ENCODE data around the gene FAM53A. TPM values are rescaled to one million over a fixed set of nuclear protein-coding genes. Genes with fewer than 3 reads are reported as not detected.

The FAM53A gene
- total RNA-seq, 1 experiment from 2014 or later: 1.7 TPM

DNA sequence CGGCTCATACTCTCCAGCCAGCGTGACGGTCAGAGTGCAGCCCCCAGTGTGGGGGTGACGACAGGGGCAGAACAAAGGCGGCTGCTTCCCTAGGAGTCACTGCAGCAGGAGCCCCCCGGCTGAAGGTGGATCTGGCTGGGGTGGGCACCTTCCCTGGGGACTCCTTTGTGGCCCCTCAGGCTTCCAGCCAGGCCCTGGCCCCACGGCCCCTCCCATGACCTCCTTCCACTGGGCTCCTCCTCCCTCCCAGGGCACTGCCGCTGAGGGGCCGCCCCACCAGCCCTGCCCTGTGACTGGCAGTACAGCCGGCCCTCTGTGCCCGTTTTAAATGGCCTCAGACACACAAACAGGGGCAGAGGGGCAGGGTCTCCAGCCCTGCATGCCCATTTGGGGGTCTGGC lies 61.9 kb downstream of the FAM53A start:
- DNase-seq (ENCODE audit: low read depth, low spot score): no peak

DNA sequence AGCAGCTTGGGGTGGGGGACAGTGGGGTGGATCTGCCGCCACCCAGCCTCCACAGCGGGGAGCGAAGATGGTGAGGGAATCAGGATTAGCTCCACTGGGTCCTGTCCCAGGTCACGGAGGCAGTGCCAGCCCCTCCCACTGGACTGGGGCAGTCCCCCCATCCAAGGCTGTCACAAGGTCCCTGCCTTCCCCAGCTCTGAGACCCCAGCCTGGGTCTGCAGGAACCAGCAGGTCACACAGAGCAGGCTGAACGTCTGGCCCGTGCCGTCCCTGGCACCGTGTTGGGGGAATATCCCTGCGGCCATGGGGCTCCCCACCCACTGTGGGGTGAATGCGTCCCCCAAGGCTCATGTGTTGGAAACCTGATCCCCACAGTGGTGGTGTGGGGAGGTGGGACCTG lies 62.6 kb downstream of the FAM53A start:
- no peak for DNase-seq (ENCODE audit: low read depth, low spot score)
- in situ Hi-C loops (cut with HindIII; ENCODE audit: low pct_unique_long_range_greater_than_20kb, low sequenced_read_pairs): no loop called here

More for the DNA sequence above, 61.9 kb downstream of the FAM53A start:
- in situ Hi-C loops (cut with HindIII; ENCODE audit: low pct_unique_long_range_greater_than_20kb, low sequenced_read_pairs): no loop called here

DNA sequence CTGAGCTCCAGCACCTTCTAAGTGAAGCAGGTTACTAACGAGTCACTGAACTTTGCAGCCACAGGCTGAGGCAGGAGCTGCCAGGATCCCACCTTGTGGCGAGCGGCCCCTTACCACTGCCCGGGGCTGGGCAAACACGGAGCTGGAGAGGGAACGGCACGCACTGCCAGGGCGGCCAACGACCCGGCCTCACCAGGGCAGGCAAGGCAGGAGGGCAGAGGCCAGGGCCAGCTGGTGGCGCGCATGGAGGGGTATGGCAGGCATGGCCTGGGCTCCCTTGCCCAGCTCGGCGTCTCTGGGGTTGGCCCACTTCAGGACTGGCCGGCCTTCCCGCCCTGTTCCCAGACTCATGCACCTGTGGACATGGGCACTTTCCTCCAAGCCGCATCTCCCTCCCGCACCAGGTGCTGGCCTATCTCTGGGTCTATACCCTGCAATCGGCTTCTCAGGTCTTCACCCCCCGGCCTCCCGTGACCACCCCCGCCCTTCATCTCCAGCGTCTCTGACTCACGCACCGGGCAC lies 64.9 kb downstream of the FAM53A start:
- DNase-seq (ENCODE audit: low read depth, low spot score): no peak
- in situ Hi-C loops (cut with HindIII; ENCODE audit: low pct_unique_long_range_greater_than_20kb, low sequenced_read_pairs): no loop called here

DNA sequence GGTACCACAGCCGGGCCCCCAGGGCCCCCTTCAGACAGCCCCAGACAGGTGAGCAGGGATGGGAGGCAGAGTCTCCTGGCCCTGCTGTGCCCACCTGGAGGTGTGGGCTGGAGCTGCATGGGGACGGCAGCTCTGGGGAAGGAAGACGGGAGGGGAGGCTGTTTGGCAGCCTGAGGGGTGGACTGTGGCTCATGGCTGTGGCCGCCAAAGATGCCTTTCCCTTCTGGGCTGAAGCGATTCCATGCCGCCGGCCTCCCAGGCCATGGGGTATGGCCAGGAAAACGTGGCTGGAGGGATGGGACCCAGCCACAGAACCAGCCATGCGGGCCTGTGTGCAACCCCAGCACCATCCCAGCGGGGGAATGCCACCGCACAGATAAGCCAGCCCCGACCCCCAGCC lies 65.7 kb downstream of the FAM53A start:
- in situ Hi-C loops (cut with HindIII; ENCODE audit: low pct_unique_long_range_greater_than_20kb, low sequenced_read_pairs): no loop called here
- DNase-seq (ENCODE audit: low read depth, low spot score): no peak

DNA sequence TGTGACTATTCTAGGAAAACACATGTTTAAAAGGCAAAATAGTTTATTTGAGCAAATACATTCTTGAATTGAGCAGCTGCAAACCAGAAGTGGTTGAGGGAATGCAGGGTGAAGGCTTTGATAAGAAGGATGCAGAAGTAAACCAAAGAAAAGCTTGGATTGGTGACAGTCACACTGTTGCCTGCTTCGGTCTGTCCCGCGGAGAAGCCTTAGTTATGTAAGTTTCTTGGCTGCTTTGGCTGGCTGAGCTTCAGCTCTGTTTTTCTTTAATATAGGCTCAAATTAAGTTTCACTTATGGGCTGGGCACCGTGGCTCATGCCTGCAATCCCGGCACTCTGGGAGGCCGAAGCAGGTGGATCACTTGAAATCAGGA lies 67.6 kb downstream of the FAM53A start:
- in situ Hi-C loops (cut with HindIII; ENCODE audit: low pct_unique_long_range_greater_than_20kb, low sequenced_read_pairs): no loop called here
- DNase-seq (ENCODE audit: low read depth, low spot score): no peak

DNA sequence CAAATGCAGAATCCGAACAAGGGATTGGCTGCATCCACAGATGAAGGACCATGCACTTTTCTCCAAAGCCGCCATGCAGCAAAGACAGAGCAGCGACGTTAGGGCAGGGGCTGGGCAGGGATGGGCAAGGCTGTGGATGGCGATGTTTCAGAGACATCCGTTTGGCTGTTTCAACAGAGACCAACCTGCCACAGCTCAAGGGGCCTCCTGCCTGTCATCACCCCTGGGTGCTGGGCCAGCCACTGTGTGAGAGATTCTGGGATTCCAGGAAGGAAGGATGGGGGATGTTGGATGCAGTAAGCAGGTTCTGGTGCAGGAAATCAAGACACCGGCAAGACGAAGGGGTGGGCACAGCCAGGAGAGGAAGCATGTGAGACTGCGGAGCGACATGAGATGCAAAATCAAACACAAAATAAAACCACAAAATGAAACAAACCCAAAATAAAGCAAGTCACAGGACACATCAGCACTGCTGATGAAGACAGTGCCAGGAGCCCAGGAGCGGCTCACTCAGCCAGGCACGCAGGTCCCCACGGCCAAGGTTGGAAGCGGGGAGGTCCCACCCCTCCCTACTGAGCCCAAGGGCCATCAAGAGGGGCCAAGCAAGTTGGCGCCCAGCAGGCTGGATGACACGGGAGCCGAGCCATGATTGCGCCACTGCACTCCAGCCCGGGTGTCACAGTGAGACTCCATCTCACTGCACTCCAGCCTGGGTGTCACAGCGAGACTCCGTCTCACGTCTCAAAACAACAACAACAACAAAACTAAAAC lies 68.1 kb downstream of the FAM53A start:
- DNase-seq (ENCODE audit: low read depth, low spot score): no peak
- in situ Hi-C loops (cut with HindIII; ENCODE audit: low pct_unique_long_range_greater_than_20kb, low sequenced_read_pairs): no loop called here

DNA sequence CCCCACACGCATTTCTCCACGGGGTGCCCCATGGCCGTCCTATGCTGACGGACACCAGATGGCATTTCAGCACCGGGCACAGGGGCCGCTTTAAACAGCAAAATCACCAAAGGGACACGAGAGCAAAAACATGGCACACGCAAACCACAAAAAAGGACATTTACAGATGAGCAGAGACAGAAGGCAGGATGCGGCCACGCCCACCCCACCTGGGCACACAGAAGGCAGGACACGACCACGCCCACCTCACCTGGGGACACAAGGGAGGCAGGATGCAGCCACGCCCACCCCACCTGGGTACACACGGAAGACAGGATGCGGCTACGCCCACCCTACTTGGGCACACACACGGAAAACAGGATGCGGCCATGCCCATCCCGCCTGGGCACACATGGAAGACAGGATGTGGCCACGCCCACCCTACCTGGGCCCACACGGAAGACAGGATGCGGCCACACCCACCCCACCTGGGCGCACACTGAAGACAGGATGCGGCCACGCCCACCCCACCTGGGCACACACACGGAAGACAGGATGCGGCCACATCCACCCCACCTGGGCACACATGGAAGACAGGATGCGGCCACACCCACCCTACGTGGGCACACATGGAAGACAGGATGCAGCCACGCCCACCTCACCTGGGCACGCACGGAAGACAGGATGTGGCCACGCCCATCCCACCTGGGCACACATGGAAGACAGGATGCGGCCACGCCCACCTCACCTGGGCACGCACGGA lies 69.1 kb downstream of the FAM53A start:
- no peak for DNase-seq (ENCODE audit: low read depth, low spot score)
- in situ Hi-C loops (cut with HindIII; ENCODE audit: low pct_unique_long_range_greater_than_20kb, low sequenced_read_pairs): no loop called here

DNA sequence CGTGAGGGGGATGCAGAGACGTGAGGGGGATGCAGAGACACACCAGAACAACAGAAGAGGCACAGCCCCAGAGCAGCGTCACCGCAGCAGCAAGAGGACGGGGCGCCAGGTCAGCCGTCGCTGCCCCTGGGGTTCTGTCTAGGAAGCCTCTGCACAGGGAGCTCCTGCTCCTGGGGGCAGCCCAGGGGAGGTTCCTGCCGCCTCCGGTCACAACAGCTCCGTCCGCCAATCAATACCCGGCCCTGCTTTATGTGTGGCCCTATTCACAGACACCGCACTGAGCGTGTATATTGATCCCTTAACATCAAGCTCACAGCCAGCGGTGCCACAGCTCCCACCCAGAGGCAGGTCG lies 69.6 kb downstream of the FAM53A start:
- DNase-seq (ENCODE audit: low read depth, low spot score): no peak
- in situ Hi-C loops (cut with HindIII; ENCODE audit: low pct_unique_long_range_greater_than_20kb, low sequenced_read_pairs): no loop called here

DNA sequence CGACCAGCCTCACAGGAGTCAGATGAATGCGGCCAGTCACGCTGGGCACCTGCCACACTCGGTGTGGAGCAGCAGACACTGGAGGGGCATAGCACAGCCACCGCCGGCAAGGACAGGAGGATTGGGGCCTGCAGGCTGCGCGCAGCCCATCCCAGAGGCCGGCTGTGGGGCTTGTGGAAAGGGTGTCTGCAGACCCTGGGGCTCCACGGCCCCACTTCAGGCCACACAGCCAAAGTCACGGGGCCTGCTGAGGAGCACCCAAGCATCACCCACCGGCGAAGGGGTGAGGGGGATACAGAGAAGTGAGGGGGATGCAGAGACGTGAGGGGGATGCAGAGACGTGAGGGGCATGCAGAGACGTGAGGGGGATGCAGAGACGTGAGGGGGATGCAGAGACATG lies 70.1 kb downstream of the FAM53A start:
- in situ Hi-C loops (cut with HindIII; ENCODE audit: low pct_unique_long_range_greater_than_20kb, low sequenced_read_pairs): no loop called here

DNA sequence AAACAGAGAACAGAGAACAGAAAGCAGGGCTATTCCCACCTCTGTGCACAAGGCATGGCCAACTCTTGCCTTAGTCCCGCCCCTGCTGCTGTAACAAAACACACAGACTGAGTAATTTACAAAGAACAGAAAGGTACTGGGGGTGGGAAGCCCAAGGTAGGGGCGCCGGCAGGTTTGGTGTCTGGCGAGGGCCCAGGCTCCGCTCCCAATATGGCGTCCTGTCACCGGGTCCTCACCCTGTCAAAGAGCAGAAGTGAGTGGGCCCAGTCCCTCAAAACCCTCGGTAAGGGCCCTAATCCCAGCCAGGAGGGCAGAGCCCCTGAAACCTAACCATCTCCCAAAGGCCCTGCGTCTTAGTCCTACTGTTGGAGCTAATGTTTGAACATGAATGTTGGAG lies 71.0 kb downstream of the FAM53A start:
- in situ Hi-C loops (cut with HindIII; ENCODE audit: low pct_unique_long_range_greater_than_20kb, low sequenced_read_pairs): no loop called here

More for the DNA sequence above, 70.1 kb downstream of the FAM53A start:
- no peak for DNase-seq (ENCODE audit: low read depth, low spot score)

DNA sequence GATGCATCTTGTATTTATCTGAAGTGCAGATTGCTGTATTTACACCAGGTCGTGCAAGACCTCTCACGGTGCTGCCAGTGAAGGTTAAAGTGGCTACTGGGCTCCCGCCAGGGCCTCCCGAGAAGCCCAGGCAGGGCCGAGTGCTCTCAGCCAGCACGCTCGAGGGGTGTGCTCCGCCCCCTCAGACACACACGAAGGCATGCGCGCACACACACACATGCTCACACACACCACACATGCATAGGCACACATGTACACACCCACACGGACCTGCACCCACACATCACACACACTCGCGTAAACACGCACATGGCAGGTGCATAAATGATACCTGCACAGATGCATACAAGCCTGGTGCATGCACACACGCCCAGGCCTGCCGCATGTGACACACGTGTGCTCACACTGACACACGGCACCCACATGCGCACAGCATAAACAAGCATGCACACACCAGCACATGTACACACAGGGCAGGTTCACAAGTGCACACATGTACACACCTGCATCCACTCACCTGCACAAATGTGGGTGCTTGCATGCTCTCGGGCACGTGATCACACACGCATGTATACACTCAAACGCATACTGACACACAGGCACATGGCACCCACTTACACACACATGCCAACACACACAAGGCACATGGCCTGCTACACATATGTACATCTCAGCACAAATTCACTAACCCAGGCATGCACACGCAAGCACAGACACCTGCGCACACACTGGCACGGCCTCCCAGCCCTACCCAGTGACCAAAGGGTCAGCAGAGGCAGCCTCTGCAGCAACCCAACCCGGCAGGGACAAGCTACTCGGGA lies 71.6 kb downstream of the FAM53A start:
- no peak for DNase-seq (ENCODE audit: low read depth, low spot score)
- in situ Hi-C loops (cut with HindIII; ENCODE audit: low pct_unique_long_range_greater_than_20kb, low sequenced_read_pairs): no loop called here

More for the DNA sequence above, 71.0 kb downstream of the FAM53A start:
- no peak for DNase-seq (ENCODE audit: low read depth, low spot score)

DNA sequence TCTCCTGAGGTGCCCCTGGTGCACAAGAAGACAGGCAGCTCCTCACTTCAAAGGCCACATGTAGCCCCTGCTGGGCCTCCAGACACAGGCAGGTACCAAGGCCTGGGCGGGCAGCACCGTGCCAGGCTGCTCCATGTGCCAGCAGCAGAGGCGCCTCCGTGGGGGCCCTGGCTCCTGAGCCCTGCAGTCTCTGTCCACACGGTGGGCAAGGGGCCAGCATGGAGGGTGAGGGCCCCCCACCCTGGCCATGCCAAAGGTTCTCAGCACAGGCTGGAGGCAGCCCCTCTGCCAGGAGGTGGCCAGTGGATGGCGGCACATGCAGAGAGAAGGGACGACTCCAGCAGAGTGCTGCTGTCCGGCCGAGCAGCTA lies 72.6 kb downstream of the FAM53A start:
- no peak for DNase-seq (ENCODE audit: low read depth, low spot score)
- in situ Hi-C loops (cut with HindIII; ENCODE audit: low pct_unique_long_range_greater_than_20kb, low sequenced_read_pairs): no loop called here

DNA sequence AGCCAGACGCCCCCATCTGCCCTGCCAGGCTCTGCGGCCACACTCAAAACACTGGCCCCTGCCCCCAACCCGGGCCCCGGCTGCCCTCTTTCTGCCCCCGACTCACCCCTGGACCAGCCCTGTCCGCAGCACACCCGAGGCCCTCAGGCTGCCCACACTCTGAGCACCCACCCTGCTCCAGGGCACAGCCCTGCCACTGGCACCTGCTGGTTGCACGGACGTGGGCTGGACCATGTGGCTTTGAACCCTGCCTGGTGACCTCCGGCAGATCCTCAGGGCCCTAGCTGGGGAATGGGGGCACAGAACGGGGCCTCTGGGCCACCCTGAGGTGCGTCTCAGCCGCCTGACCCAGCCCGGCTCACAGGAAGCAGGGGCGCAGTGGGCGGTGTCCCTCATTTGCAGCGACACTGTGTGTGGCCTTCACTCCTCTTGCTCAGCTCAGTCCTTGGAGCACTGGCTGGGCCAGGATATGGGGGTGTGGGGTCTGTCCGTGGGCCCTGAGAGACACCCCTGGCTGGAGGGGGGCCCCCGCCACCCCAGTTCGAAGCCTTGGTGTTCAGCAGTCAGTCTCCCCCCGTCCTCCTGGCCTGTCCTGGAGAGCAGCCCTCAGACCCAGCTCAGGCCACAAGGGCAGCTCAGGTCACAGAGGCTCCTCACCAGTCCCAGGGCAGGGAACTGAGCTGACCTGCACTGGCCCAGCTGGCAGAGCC lies 73.2 kb downstream of the FAM53A start:
- no peak for DNase-seq (ENCODE audit: low read depth, low spot score)
- in situ Hi-C loops (cut with HindIII; ENCODE audit: low pct_unique_long_range_greater_than_20kb, low sequenced_read_pairs): no loop called here

DNA sequence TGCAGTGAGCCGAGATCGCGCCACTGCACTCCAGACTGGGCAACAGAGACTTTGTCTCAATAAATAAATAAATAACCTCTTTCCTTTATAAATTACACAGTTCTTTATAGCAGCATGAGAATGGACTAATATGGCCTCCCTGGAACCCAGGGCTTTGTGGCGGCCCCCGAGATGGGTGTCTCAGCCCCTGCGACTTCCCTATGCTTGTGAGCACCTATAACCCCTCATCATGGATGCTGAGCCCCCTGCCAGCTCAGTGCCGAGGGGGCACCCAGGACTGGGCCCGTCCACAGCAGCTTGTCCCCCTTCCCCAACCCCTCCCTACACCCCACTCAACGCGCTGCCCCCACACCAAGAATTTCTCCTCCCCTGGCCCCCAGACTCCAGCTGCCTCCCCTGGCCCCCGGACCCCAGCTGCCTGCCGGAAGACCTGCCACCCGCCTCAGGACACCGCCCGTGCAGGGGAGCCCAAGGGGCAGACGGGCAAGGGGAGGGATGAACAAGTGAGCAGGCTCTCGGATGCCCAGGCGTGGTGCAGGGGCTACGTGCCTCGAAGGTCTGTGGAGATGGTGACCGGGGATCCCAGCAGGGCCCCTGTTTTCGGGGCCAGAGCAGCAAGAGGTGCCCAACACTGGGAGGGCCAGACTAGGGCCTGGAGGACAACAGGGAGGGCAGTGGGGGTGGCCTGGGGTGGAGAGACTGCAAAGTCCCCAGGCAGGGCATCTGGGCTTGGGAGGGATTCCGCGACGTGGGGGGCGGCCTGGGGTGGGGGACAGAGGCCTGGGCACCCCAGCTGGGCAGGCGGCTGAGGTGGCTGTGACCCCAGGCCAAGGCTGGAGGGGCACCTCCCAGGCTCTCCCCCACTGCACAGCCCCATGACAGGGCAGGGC lies 74.0 kb downstream of the FAM53A start:
- in situ Hi-C loops (cut with HindIII; ENCODE audit: low pct_unique_long_range_greater_than_20kb, low sequenced_read_pairs): no loop called here

DNA sequence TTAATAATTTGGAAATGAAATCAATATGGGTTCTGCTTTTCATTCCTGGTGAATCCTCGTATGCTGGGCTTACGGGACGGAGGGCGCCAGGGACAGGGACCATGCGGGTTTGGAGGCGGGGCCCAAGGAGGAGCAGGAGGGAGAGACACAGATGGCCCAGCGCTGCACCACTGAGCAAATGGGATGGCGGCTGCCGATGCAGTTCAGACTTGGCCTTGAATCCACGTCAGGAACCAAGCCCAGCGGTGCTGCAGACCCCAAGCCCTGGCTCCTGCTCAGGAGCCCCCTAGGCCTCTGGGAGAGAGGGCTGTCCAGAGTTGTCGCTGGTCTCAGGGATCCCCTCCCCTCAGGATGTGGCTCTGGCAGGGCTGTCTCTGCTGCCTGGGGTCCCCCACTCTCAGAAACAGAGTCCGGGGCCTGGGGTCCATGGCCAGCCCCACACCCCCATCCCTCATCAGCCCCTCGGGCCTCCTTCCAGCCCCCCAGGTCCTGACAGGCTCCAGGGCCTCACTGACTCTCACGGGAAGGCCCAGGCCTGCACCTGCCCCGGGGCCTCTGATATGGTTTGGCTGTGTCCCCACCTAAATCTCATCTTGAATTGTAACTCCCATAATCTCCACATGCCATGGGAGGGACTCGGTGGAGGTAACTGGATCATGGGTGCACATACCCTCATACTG lies 75.2 kb downstream of the FAM53A start:
- in situ Hi-C loops (cut with HindIII; ENCODE audit: low pct_unique_long_range_greater_than_20kb, low sequenced_read_pairs): no loop called here
- DNase-seq (ENCODE audit: low read depth, low spot score): no peak

More for the DNA sequence above, 74.0 kb downstream of the FAM53A start:
- no peak for DNase-seq (ENCODE audit: low read depth, low spot score)

DNA sequence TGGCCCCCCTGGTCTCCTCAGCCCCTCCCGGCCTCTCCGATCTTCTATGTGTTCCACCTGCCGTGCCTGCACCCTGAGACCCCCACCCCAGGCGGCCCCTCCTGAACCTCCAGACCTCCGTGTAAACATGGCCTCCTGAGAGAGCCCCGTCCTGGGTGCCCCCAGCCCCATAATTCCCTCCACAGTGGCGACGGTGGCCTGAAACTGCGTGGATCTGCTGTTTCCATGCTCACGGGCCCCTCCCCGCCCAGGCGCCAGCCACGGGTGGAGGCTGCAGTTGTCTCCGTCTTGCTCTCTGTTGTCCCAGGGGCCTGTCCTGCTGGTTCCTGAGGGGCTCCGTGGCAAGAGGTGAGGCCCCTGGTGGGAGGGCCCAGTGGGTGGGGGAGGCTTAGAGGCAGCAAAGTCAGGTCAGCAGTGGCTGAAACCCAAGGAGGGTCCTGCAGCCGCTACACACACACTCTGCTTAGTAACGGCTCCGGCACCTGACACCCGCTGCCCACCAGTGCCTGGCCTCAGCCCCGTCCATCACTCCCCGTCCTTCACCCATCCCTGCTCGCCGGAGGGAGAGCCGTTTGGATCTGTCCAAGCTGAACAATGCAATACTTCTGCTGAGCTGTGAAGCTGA lies 75.8 kb downstream of the FAM53A start:
- DNase-seq (ENCODE audit: low read depth, low spot score): no peak
- in situ Hi-C loops (cut with HindIII; ENCODE audit: low pct_unique_long_range_greater_than_20kb, low sequenced_read_pairs): no loop called here
